ENCODE data around the gene BARX2. TPM values are rescaled to one million over a fixed set of nuclear protein-coding genes. Genes with fewer than 3 reads are reported as not detected.

BARX2 gene
- total RNA-seq, 1 experiment from 2014 or later, result 0.47 TPM

GRCh38 chr11:129436573-129436972 lies 60.9 kb downstream of the BARX2 start:
- H3F3A ChIP-seq (ENCODE audit: low read length, unreplicated experiment), result no peaks in the 10 kb centered on the region
- no peaks in the 10 kb centered on the region for H3K79me2 ChIP-seq (ENCODE audit: low read length)
- H3K9ac ChIP-seq (ENCODE audit: low read length), result no peak overlapping the region
- ChIA-PET POLR2A (ENCODE audit: unreplicated experiment) (no interaction called here), CTCF (no interaction called here)
- no peaks in the 10 kb centered on the region for H3K9me3 ChIP-seq (ENCODE audit: low read length)
- DNase-seq, result no peak
- no TSS peak for BruUV-seq (replicated peaks)
- no peak for TF ChIP-seq EZH2phosphoT487 (IDR thresholded peaks at IDR 0.05; ENCODE audit: borderline replicate concordance, low read length)
- TF ChIP-seq CTCF (conservative IDR thresholded peaks at IDR 0.05; ENCODE audit: low read depth, low read length), result no peak
- TF ChIP-seq EZH2 (IDR thresholded peaks at IDR 0.05; ENCODE audit: low read length, unreplicated experiment), result no peak
- intact Hi-C loops (cut with micrococcal nuclease), result no loop called here
- H3K4me2 ChIP-seq (ENCODE audit: low read length), result no peak overlapping the region
- no peaks in the 10 kb centered on the region for H3K27me3 ChIP-seq (ENCODE audit: low read length)
- H3K36me3 ChIP-seq (ENCODE audit: low read depth, low read length), result no peaks in the 10 kb centered on the region
- H3K4me3 ChIP-seq (ENCODE audit: low read length), result no peak overlapping the region
- ATAC-seq, result no peak
- H3K27ac ChIP-seq (ENCODE audit: low read length), result no peak overlapping the region
- no peaks in the 10 kb centered on the region for H4K20me1 ChIP-seq (ENCODE audit: low read length)
- no peaks in the 10 kb centered on the region for H3K9me2 ChIP-seq (replicated peaks; ENCODE audit: low read length)
- H3K4me1 ChIP-seq (ENCODE audit: insufficient read depth, low read length), result peaks cover 27% of the 10 kb centered on the region
- no peak overlapping the region for H2AFZ ChIP-seq (ENCODE audit: low read length)

GRCh38 chr11:129440028-129440713 lies 64.5 kb downstream of the BARX2 start:
- Histone ChIP-seq H3K4me1 (ENCODE audit: insufficient read depth, low read length) (peaks cover 21% of the 10 kb centered on the region), H4K20me1 (ENCODE audit: low read length) (no peaks in the 10 kb centered on the region), H3K9me2 (replicated peaks; ENCODE audit: low read length) (no peaks in the 10 kb centered on the region), H3K27me3 (ENCODE audit: low read length) (no peaks in the 10 kb centered on the region), H3K79me2 (ENCODE audit: low read length) (no peaks in the 10 kb centered on the region), H3F3A (ENCODE audit: low read length, unreplicated experiment) (no peaks in the 10 kb centered on the region), H3K4me2 (ENCODE audit: low read length) (peak overlapping the region; percentile 44), H2AFZ (ENCODE audit: low read length) (peak overlapping the region; percentile 42), H3K27ac (ENCODE audit: low read length) (peak overlapping the region; percentile 52), H3K9ac (ENCODE audit: low read length) (no peak overlapping the region; the same call in 1 of the 2 replicates), H3K36me3 (ENCODE audit: low read depth, low read length) (no peaks in the 10 kb centered on the region), H3K9me3 (ENCODE audit: low read length) (no peaks in the 10 kb centered on the region), H3K4me3 (ENCODE audit: low read length) (no peak overlapping the region)
- CTCF ChIA-PET, result no interaction called here
- POLR2A ChIA-PET (ENCODE audit: unreplicated experiment), result no interaction called here
- no TSS peak for BruUV-seq (replicated peaks)
- DNase-seq (peak; percentile 95), ATAC-seq (peak; percentile 90)
- intact Hi-C loops (cut with micrococcal nuclease), result no loop called here
- no peak for TF ChIP-seq EZH2phosphoT487 (IDR thresholded peaks at IDR 0.05; ENCODE audit: borderline replicate concordance, low read length)

- no peak for ATAC-seq
Measured at GRCh38 chr11:129442171-129442570, 66.5 kb downstream of the BARX2 start.

More at GRCh38 chr11:129442171-129442570, 66.5 kb downstream of the BARX2 start:
- Histone ChIP-seq H2AFZ (ENCODE audit: low read length) (no peak overlapping the region), H4K20me1 (ENCODE audit: low read length) (no peaks in the 10 kb centered on the region), H3F3A (ENCODE audit: low read length, unreplicated experiment) (no peaks in the 10 kb centered on the region), H3K9me3 (ENCODE audit: low read length) (no peaks in the 10 kb centered on the region), H3K4me3 (ENCODE audit: low read length) (no peak overlapping the region), H3K9me2 (replicated peaks; ENCODE audit: low read length) (no peaks in the 10 kb centered on the region), H3K79me2 (ENCODE audit: low read length) (no peaks in the 10 kb centered on the region), H3K36me3 (ENCODE audit: low read depth, low read length) (no peaks in the 10 kb centered on the region), H3K9ac (ENCODE audit: low read length) (no peak overlapping the region), H3K27me3 (ENCODE audit: low read length) (0 out of 2 replicates have a peak, but pooled peaks cover 3% of the 10 kb centered on the region), H3K27ac (ENCODE audit: low read length) (no peak overlapping the region), H3K4me1 (ENCODE audit: insufficient read depth, low read length) (peaks cover 17% of the 10 kb centered on the region), H3K4me2 (ENCODE audit: low read length) (no peak overlapping the region)
- TF ChIP-seq EZH2phosphoT487 (IDR thresholded peaks at IDR 0.05; ENCODE audit: borderline replicate concordance, low read length), result no peak
- TF ChIP-seq EZH2 (IDR thresholded peaks at IDR 0.05; ENCODE audit: low read length, unreplicated experiment), result no peak
- TF ChIP-seq CTCF (conservative IDR thresholded peaks at IDR 0.05; ENCODE audit: low read depth, low read length), result no peak
- ChIA-PET CTCF (no interaction called here), POLR2A (ENCODE audit: unreplicated experiment) (no interaction called here)
- DNase-seq, result no peak
- BruUV-seq (replicated peaks), result no TSS peak
- intact Hi-C loops (cut with micrococcal nuclease), result no loop called here

Measured in PC-3 (cell line).